DMS114 treated with DMSO at 0.1 percent for 48 hours (cell line): Measurements from ENCODE around the gene DUOXA2.

Experiments used
- DNase-seq: peaks from one replicate; lab custom pipeline; 2025; ENCODE audit not compliant: unreplicated experiment; lab: John Stamatoyannopoulos, UW

Gene DUOXA2

DNA sequence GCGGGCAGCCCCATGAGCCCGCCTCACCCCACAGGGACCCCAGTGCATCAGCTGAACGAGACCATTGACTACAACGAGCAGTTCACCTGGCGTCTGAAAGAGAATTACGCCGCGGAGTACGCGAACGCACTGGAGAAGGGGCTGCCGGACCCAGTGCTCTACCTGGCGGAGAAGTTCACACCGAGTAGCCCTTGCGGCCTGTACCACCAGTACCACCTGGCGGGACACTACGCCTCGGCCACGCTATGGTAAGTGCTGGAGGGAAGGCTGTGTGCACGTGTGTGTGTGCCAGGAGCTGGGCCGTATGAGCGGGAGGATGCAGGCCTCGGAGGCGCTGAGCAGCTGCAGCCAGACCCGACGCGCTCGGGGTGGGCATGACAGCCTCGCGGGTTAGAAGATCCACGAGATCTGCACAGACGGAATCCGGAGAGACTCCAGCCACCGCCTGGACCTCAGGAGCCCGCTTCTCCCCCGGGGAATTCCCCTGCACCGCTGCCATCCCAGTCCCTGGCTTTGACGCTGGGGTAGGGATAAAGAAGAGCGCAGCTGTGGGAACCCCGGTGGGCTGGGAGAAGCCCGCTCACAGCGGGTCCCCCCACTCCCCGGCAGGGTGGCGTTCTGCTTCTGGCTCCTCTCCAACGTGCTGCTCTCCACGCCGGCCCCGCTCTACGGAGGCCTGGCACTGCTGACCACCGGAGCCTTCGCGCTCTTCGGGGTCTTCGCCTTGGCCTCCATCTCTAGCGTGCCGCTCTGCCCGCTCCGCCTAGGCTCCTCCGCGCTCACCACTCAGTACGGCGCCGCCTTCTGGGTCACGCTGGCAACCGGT lies 2.6 kb downstream of the DUOXA2 start:
- no peak for DNase-seq

- DNase-seq, result no peak
These were observed 3.4 kb downstream of the DUOXA2 start for GRCh38 chr15:45117308-45118130.

- peak; percentile 85 for DNase-seq
These were observed 4.0 kb downstream of the DUOXA2 start for GRCh38 chr15:45118131-45118588.

DNA sequence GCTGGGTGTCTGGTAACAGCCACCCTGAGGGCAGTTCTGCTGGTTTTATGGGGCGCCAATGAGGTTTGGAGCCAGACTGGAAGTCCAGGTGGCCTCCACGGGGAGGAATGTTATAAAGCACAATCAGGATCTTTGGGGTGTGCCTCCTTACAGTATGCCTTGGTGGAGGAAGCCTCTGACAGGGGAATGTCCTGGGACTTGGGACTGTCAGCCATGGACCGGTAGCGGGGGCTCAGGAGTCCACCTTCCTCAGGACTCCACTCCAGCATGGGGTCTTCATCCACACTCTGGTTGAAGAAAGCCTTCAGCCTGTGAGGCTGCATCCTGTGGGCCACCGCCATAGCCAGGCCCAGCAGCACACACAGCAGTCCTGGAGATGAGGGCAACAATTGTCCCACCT lies 4.9 kb downstream of the DUOXA2 start:
- DNase-seq, result no peak

DNA sequence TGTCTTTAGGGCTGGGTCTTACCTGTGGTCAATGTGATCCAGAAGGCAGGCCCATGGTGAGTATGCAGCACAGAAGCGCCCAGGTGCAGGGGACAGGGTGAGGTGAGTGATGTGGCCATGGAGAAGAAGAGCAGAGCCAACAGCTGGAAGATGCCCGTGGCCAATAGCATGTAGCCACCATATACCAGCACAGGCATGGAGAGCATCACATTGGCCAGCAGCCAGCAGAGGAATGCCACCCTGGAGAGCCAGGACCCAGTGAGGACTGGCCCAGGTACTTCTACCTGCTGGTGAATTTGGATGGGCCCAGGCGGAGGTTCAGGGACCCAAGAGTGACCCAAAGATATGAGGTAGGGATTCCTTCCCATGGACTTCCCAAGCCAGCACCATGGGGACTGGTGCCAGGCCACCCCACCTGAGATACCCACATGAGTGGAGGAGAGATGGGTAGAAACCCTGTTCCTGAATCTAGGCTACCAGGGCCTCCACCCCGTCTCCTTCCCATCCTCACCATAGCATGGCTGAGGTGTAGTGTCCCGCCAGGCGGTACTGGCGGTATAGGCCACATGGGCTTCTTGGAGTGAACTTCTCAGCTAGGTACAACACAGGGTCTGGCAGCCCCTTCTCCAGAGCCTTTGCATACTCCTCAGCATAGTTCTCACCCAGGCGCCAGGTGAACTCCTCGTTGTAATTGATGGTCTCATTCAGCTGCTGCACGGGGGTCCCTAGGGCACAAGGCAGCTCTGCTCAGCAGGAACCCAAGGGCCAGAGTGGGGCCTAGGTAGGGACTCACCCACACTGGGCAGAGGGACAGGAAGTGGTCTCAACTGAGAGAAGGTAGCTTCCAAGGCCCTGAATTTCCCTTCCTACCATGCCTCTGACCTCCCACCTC lies 6.2 kb downstream of the DUOXA2 start:
- DNase-seq, result no peak

DNA sequence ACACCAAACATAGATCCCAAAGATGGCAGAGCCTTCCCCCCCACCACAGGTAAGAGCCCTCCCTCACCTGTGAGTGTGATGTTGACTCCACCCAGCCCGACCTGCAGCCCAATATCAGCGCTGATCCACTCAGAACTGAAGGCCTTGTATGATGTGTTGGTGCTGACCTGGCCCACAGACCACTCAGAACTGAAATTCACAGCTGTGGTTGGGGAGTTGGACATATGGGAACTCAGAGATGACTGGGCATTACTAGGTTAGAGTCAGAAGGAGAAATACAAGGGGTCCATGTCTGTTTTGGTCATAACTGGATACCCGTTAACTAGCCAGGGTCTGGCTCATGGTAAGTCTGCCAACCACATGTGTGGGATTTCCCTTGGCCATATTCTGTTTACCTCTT lies 6.9 kb downstream of the DUOXA2 start:
- no peak for DNase-seq

DNA sequence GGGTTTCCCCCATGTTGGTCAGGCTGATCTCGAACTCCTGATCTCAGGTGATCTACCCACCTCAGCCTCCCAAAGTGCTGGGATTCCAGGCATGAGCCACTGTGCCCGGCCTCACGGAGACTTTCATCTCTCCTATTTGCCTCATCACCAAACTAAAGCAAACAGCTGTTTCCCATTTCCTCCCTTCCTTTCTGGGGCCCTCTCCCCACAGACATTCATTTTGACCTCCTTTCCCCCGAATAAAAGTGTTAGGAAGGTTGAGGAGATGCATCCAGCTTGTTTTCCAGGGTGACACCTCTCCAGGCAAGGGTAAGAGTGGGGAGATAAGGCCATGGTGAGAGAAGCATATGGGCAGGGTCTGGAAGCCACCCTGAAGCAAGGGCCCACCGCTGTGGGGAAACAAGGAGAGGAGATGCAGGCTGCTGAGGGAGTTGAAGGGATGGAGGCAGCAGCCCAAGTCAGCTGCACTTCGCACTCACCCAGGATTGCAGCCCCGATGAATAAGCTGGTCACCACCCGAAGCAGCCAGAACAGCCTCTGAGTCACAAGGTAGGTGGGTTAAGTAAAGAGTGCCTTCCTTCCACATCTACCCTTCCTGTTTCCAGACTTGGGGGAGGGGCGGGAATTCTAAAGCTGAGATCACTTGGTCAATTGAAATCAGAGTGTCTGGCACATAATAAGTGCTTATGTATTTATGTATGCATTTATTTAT lies 7.7 kb downstream of the DUOXA2 start:
- no peak for DNase-seq

DNA sequence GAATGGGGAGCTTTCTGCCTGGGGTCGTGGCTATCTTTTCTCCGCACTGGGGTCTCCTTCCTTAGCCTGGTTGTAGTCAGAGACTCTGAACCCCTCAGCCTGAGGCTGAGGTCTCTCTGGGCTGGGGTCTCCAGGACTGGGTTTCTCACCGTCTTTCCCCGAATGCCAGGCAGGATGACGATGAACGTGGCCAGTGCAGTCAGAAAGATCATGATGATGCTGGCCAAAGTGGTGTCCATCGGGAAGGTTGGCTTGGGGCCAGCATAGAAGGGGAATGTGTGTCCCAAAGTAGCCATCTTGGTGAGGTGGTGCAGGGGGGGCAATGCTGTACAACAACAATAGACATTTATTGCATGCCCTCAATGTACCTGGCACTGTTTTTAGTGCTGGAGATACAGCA lies 8.6 kb downstream of the DUOXA2 start:
- no peak for DNase-seq

- DNase-seq, result no peak
These were observed 9.3 kb downstream of the DUOXA2 start for GRCh38 chr15:45123397-45123796.

DNA sequence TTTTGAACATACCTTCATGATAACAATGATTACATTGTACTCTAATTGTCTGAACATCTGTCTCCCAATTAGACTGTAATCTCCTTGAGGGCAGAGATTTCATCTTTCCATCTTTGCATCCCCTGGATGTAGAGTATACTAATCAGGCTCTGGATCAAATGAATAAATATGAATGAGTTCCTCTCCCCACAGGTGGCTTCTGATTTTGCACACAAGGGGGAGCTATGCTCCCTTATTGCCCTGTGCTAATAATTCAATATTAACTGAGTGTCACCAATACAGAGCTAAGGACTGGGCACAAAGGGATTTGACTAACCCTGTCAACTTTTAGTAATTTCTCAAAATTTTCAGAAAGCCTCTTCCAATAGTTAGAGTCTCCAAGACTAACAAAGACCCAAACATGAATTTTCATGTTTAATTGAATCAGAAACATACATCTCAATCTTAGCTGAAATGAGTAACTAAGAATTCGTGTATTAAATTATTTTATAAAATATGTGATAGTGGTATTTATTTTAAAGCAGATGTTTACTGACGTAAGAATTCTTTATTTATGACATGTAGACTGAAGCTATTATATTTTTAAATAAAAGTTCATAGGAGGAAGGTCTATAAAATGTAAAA lies 12.5 kb downstream of the DUOXA2 start:
- peak; percentile 17 for DNase-seq

DNA sequence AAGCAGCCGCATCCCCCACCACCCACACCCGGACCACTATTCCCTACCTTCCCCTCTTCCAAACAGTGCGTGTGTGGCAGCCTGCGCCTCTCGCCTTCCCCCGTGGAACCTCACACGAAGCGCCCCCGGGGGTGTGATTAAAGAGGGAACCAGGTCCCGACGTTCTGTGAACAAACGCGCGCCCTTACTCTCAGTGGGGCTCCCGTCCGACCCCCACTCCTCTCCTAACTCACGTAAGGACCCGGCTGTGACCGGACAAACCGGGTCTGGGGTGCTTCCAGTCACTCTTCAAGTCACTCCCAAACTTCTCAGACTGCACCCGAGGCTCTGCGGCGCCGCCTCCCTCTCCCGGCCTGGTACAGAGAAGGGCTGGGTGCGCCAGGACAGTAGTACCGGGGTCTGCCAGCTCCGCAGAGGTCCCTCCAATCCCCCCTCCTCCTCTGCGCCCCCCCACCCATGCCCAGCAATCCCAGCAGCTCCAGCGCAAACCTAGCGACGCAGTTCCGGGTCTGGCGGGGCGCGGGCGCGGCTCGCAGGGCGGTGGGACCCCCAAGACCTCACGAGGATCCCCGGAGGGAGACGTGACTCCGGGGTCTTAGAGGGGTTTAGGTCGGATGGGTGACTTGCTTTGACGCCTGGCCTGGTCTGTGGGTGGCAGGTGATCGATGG lies 15.0 kb downstream of the DUOXA2 start:
- DNase-seq, result no peak

- no peak for DNase-seq
These were observed 15.6 kb downstream of the DUOXA2 start, which contains the start of the genes DUOX1 and DUOXA1 for GRCh38 chr15:45129651-45130129. TSS of gene DUOX1 (plus strand) at chr15:45129994. CDS start at chr15:45131967, 1,973 bp downstream. TSS of gene DUOXA1 (minus strand) at chr15:45129879. CDS start at chr15:45123014, 6,865 bp downstream.

GRCh38 chr15:45130291-45131000 lies 16.3 kb downstream of the DUOXA2 start:
- no peak for DNase-seq

- no peak for DNase-seq
These were observed 17.4 kb downstream of the DUOXA2 start for GRCh38 chr15:45131510-45131909.

DNA sequence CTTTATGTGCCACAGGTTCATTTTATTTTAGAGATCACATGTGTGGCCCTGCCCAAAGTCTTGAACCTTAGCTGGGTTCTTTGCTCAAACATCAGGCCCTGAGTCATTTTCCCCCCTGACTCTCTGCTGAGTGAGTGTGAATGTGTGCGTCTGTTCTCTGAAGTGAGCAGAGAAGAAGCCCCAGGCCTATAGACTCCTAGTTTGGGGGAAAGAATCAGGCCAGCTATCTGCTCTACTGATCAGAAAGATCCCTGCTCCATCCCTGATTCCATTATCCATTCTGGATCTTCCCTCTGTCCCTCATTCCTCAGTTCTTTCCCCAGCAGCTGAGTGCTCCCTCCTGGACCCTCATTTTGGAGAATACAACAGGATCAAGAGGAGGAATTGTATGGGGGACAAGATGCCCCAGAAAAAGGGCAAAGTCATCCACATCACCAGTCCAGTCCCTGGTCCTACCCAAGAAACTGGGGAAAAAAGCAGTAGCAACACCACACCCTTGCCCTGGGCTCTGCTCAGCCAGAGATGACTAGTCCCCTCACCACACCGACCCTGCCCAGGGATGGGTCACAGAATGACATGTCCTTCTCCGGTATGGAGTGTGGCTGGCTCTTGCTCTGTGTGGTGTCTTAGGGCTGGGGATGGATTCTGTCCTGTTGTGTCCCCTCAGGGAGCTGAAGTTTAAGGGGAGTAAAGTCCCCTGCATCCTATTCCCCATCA lies 18.9 kb downstream of the DUOXA2 start:
- DNase-seq, result no peak

GRCh38 chr15:45133561-45133920 lies 19.4 kb downstream of the DUOXA2 start:
- no peak for DNase-seq

DNA sequence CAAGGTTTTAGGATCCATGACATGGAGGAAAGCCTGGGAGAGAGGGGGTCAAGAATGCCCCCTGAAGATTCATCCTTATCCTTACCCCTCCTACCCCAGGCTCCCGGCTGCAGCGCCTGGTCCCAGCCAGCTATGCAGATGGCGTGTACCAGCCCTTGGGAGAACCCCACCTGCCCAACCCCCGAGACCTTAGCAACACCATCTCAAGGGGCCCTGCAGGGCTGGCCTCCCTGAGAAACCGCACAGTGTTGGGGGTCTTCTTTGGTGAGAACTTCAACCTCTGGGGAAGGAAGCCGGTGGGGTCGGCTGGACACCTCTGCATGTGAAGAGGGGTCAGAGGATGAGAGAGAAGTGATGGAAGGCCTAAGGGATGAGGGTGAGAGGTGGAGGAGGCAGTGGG lies 19.9 kb downstream of the DUOXA2 start:
- no peak for DNase-seq
